ENCODE results near the gene ZEB2.
A peak's percentile ranks its signal among the peaks of the same experiment; 100 is the strongest.

DNA sequence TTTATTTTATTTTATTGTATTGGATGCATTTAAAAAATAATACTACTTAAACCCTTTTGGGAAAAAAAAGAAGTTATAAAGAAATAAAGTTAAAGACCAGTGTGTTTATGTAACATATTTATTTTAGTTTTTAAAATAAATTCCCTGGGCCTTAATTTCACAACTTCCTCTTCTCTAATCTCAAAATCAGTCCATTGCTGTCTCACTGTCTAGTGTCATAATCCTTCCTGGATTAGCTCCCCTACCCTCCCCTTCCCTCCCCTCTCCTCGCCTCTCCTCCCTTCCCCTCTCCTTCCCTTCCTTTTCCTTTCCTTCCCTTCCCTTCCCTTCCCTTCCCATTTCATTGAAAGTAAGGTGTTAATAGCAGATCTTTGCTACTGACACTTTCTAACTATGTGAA, 40.3 kb upstream of the ZEB2 start:
- TF ChIP-seq POLR2AphosphoS5 (IDR thresholded peaks at IDR 0.05; ENCODE audit: low read depth) (no peak), SPI1 (IDR thresholded peaks at IDR 0.05; ENCODE audit: borderline replicate concordance, low read depth) (peak; percentile 30; the same call in 1 of the 2 replicates)
- TF ChIP-seq, protein P1, sequence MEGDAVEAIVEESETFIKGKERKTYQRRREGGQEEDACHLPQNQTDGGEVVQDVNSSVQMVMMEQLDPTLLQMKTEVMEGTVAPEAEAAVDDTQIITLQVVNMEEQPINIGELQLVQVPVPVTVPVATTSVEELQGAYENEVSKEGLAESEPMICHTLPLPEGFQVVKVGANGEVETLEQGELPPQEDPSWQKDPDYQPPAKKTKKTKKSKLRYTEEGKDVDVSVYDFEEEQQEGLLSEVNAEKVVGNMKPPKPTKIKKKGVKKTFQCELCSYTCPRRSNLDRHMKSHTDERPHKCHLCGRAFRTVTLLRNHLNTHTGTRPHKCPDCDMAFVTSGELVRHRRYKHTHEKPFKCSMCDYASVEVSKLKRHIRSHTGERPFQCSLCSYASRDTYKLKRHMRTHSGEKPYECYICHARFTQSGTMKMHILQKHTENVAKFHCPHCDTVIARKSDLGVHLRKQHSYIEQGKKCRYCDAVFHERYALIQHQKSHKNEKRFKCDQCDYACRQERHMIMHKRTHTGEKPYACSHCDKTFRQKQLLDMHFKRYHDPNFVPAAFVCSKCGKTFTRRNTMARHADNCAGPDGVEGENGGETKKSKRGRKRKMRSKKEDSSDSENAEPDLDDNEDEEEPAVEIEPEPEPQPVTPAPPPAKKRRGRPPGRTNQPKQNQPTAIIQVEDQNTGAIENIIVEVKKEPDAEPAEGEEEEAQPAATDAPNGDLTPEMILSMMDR (IDR thresholded peaks at IDR 0.05; ENCODE audit: insufficient read depth, low read length) = no peak
- TF ChIP-seq, protein P2, sequence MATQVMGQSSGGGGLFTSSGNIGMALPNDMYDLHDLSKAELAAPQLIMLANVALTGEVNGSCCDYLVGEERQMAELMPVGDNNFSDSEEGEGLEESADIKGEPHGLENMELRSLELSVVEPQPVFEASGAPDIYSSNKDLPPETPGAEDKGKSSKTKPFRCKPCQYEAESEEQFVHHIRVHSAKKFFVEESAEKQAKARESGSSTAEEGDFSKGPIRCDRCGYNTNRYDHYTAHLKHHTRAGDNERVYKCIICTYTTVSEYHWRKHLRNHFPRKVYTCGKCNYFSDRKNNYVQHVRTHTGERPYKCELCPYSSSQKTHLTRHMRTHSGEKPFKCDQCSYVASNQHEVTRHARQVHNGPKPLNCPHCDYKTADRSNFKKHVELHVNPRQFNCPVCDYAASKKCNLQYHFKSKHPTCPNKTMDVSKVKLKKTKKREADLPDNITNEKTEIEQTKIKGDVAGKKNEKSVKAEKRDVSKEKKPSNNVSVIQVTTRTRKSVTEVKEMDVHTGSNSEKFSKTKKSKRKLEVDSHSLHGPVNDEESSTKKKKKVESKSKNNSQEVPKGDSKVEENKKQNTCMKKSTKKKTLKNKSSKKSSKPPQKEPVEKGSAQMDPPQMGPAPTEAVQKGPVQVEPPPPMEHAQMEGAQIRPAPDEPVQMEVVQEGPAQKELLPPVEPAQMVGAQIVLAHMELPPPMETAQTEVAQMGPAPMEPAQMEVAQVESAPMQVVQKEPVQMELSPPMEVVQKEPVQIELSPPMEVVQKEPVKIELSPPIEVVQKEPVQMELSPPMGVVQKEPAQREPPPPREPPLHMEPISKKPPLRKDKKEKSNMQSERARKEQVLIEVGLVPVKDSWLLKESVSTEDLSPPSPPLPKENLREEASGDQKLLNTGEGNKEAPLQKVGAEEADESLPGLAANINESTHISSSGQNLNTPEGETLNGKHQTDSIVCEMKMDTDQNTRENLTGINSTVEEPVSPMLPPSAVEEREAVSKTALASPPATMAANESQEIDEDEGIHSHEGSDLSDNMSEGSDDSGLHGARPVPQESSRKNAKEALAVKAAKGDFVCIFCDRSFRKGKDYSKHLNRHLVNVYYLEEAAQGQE (IDR thresholded peaks at IDR 0.05; ENCODE audit: insufficient replicate concordance, low read depth) = no peak

Measured in HL-60 (cell line).